Stomach (tissue), 9 donors: ENCODE data around the gene LDLR. TPM values are rescaled to one million over a fixed set of nuclear protein-coding genes. Genes with fewer than 3 reads are reported as not detected.

Experiments used
- DNase-seq, 2 donors: peaks; one replicate each; pipeline versions ENCODE4 v3.0.0 to v3.0.0-alpha.2; 2013 to 2019
- H3K27ac ChIP-seq, 5 donors: fragments of 200-600 bp in 4 of 5; sonication (generic) in 4 of 5; one replicate each; pipeline ENCODE4 v1.5.1; 2013 to 2019; ENCODE audit warnings: mild to moderate bottlenecking in 1 of 5, moderate library complexity in 1 of 5
- H3K27me3 ChIP-seq, 3 donors: fragments of 200-600 bp; sonication (generic); one replicate each; pipeline ENCODE4 v1.5.1; 2017 to 2019; ENCODE audit warnings: mixed run types in 1 of 3
- H3K36me3 ChIP-seq, 4 donors: fragments of 200-600 bp; sonication (generic); 1 replicate in 3 of 4; 2 replicates in 1 of 4; pipeline ENCODE4 v1.5.1; 2016 to 2019
- H3K4me1 ChIP-seq, 4 donors: fragments of 200-600 bp; sonication (generic); one replicate each; pipeline ENCODE4 v1.5.1; 2016 to 2019
- H3K4me3 ChIP-seq, 4 donors: fragments of 200-600 bp; sonication (generic) in 3 of 4; one replicate each; pipeline ENCODE4 v1.5.1; 2016 to 2019; ENCODE audit warnings: mild to moderate bottlenecking in 1 of 4
- H3K9me3 ChIP-seq, 4 donors: fragments of 200-600 bp; sonication (generic); one replicate each; pipeline ENCODE4 v1.5.1; 2016 to 2019
- CTCF ChIP-seq, 7 experiments: fragments of 450-650 bp in 4 of 7; fragments of 200-600 bp in 3 of 7; sonication (generic) in 3 of 7; IDR thresholded peaks; one replicate each; pipeline ENCODE4 v1.5.1; 2016 to 2019; ENCODE audit warnings: antibody characterized with exemption in 7 of 7, control low read depth in 2 of 7, mild to moderate bottlenecking in 1 of 7
- EP300 ChIP-seq: sonication (generic); formaldehyde crosslinking; IDR thresholded peaks from one replicate; pipeline ENCODE4 v1.6.1; 2017; ENCODE audit warnings: antibody characterized with exemption
- POLR2A ChIP-seq, 4 donors: fragments of 450-650 bp; IDR thresholded peaks; one replicate each; pipeline ENCODE4 v1.6.1; 2016; ENCODE audit warnings: antibody characterized with exemption in 4 of 4, control low read depth in 2 of 4, mild to moderate bottlenecking in 1 of 4, moderate library complexity in 1 of 4
- POLR2AphosphoS5 ChIP-seq, 3 donors: sonication (generic); formaldehyde crosslinking; IDR thresholded peaks; one replicate each; pipeline ENCODE4 v1.6.1; 2016; ENCODE audit warnings: antibody characterized with exemption in 3 of 3
- WGBS, 5 donors: extraction: QIAGEN DNeasy Blood & Tissue Kit in 3 of 5; methylation state at CpG; one replicate each; pipeline versions ENCODE4 v1.1.5 to v1.1.7; 2013 to 2018; 5-methylcytosine and 5-hydroxymethylcytosine counted together
- intact Hi-C: fragments of 100-400 bp; cut with DNase I; formaldehyde crosslinking; loops from one replicate; pipeline ENCODE4 v1.15.1; 2023; ENCODE audit warnings: low total_unique reads
- polyA plus RNA-seq, 3 donors: library from polyadenylated mRNA; stranded (reverse); fragments of 200-250 nt; gene quantifications; one replicate each; pipeline ENCODE4 v1.2.3, GENCODE V29; 2013
- total RNA-seq, 5 donors: library from RNA; depleted of rRNA; stranded (reverse); fragments of >200 nt; gene quantifications; one replicate each; pipeline versions ENCODE4 v1.1.0 to v1.2.3, GENCODE V29; 2014 to 2016
- donor health status: healthy with polysubstance abuse.
- donor health status: Bipolar disorder and iron deficiency.
- donor health status: healthy.

The LDLR gene
- total and polyA plus RNA-seq, 8 donors, result 23.2 to 626 (median 87.2) TPM

DNA sequence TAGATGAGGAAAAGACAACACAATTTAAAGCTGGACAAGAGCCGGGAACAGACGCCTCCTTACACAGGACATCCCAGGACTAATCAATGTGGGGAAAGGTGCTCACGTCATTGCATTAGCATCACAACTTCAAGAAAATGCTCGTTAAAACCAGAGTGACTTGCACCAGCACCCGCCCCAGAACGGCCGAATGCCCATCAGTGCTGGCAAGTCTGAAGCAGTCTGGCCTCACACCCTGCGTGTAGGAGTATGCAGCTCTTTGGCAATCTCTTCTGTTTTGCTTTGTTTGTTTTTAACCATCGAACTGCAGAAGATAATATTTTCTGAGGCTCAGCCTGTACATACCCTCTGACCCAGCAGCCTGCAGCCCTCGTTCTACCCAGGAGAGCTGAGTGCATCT lies 44.8 kb upstream of the LDLR start:
- DNase-seq, result no peak
- Histone ChIP-seq H3K4me3 (no peak overlapping the region), H3K27ac (no peak overlapping the region), H3K27me3 (no peaks in the 10 kb centered on the region), H3K36me3 (peaks cover 7 to 80% (median 73%) of the 10 kb centered on the region in 4 donors), H3K9me3 (no peaks in the 10 kb centered on the region), H3K4me1 (peaks cover 6 to 28% (median 18%) of the 10 kb centered on the region in 4 donors)
- WGBS, 5 donors, result 76 to 87% (median 83%) methylated on average over 10 of the region's 10 CpGs
- TF ChIP-seq POLR2AphosphoS5 (IDR thresholded peaks at IDR 0.05), result no peak
- TF ChIP-seq POLR2A (IDR thresholded peaks at IDR 0.05), result no peak
- TF ChIP-seq EP300, result no peak
- no peak for TF ChIP-seq CTCF (IDR thresholded peaks at IDR 0.05)
- intact Hi-C loops, result no loop called here

GRCh38 chr19:11045536-11045935 lies 43.7 kb upstream of the LDLR start:
- Histone ChIP-seq H3K4me1 (peaks cover 6 to 32% (median 24%) of the 10 kb centered on the region in 4 donors), H3K9me3 (no peaks in the 10 kb centered on the region), H3K27me3 (no peaks in the 10 kb centered on the region), H3K4me3 (no peak overlapping the region), H3K36me3 (peaks cover 12 to 81% (median 72%) of the 10 kb centered on the region in 4 donors), H3K27ac (no peak overlapping the region)
- TF ChIP-seq POLR2A (IDR thresholded peaks at IDR 0.05) (no peak), CTCF (IDR thresholded peaks at IDR 0.05) (no peak), EP300 (no peak), POLR2AphosphoS5 (IDR thresholded peaks at IDR 0.05) (no peak)
- 93 to 99% (median 98%) methylated on average over 4 of the region's 4 CpGs for WGBS, 5 donors
- intact Hi-C loops, result no loop called here
- no peak for DNase-seq

GRCh38 chr19:11046605-11047354 lies 42.5 kb upstream of the LDLR start:
- TF ChIP-seq POLR2AphosphoS5 (IDR thresholded peaks at IDR 0.05) (no peak), EP300 (no peak), POLR2A (IDR thresholded peaks at IDR 0.05) (no peak), CTCF (IDR thresholded peaks at IDR 0.05) (no peak)
- DNase-seq, result no peak
- Histone ChIP-seq H3K36me3 (peaks cover 7 to 74% (median 64%) of the 10 kb centered on the region in 4 donors), H3K27ac (no peak overlapping the region), H3K4me1 (peaks cover 6 to 27% (median 19%) of the 10 kb centered on the region in 4 donors), H3K4me3 (no peak overlapping the region), H3K9me3 (no peaks in the 10 kb centered on the region), H3K27me3 (no peaks in the 10 kb centered on the region)
- 91 to 96% (median 94%) methylated on average over 14 of the region's 14 CpGs for WGBS, 5 donors
- intact Hi-C loops, result no loop called here

- no peak overlapping the region for H3K4me3 ChIP-seq
- intact Hi-C loops, result no loop called here
These were observed 41.4 kb upstream of the LDLR start for GRCh38 chr19:11047866-11048265.

More at GRCh38 chr19:11047866-11048265, 41.4 kb upstream of the LDLR start:
- Histone ChIP-seq H3K4me1 (peaks cover under 1 to 17% (median 12%) of the 10 kb centered on the region in 4 donors), H3K27me3 (no peaks in the 10 kb centered on the region), H3K36me3 (peaks cover 7 to 73% (median 60%) of the 10 kb centered on the region in 4 donors), H3K9me3 (no peaks in the 10 kb centered on the region), H3K27ac (no peak overlapping the region)
- TF ChIP-seq POLR2AphosphoS5 (IDR thresholded peaks at IDR 0.05) (no peak), CTCF (IDR thresholded peaks at IDR 0.05) (no peak), POLR2A (IDR thresholded peaks at IDR 0.05) (no peak), EP300 (no peak)
- no peak for DNase-seq
- WGBS, 5 donors, result 87 to 100% (median 95%) methylated on average over 4 of the region's 4 CpGs
